Cardiac muscle cell (in vitro differentiated cells and primary cell): ENCODE data around the gene BRD7. TPM values are rescaled to one million over a fixed set of nuclear protein-coding genes. Genes with fewer than 3 reads are reported as not detected.

Experiments used
- DNase-seq, 2 donors: peaks; one replicate each; pipeline versions ENCODE4 v3.0.0 to v3.0.0-alpha.2; 2010 to 2017; ENCODE audit warnings: low read depth in 1 of 2, low spot score in 1 of 2
- H3K27ac ChIP-seq: fragments of 200-600 bp; sonication (generic); 2 replicates; pipeline ENCODE4 v1.5.1; 2016
- H3K27me3 ChIP-seq: fragments of 200-600 bp; sonication (generic); 2 replicates; pipeline ENCODE4 v1.6.0; 2016; ENCODE audit warnings: control low read depth
- H3K36me3 ChIP-seq: fragments of 200-600 bp; sonication (generic); 2 replicates; pipeline ENCODE4 v1.5.1; 2016; ENCODE audit warnings: control low read depth
- H3K4me1 ChIP-seq: fragments of 200-600 bp; sonication (generic); 2 replicates; pipeline ENCODE4 v1.8.1; 2017; ENCODE audit warnings: low read depth, mild to moderate bottlenecking, mixed run types
- H3K4me3 ChIP-seq: fragments of 200-600 bp; sonication (generic); 2 replicates; pipeline ENCODE4 v1.5.1; 2016; ENCODE audit warnings: mild to moderate bottlenecking
- H3K9me3 ChIP-seq: fragments of 200-600 bp; sonication (generic); 2 replicates; pipeline ENCODE4 v1.5.1; 2017; ENCODE audit warnings: low read depth, mild to moderate bottlenecking, control low read depth
- CTCF ChIP-seq: IDR thresholded peaks from 2 replicates; pipeline ENCODE4 v1.5.1; 2012; ENCODE audit warnings: low read depth, mild to moderate bottlenecking, low read length
- polyA plus RNA-seq: library from polyadenylated mRNA; unstranded; fragments of >200 nt; fragmentation: Nextera tagmentation; extraction: Ambion mirVana; gene quantifications from 2 replicates; pipeline ENCODE4 v1.2.1, GENCODE V29; 2016
- total RNA-seq: library from RNA; depleted of rRNA; stranded (reverse); fragments of >200 nt; gene quantifications from 2 replicates; pipeline ENCODE4 v1.2.3, GENCODE V29; 2016

The BRD7 gene
- total and polyA plus RNA-seq, 2 experiments from 2014 or later, result 80.1 to 89.2 TPM

- Histone ChIP-seq H3K27ac (no peak overlapping the region), H3K9me3 (no peaks in the 10 kb centered on the region), H3K27me3 (peaks cover 10% of the 10 kb centered on the region), H3K4me1 (no peaks in the 10 kb centered on the region), H3K36me3 (no peaks in the 10 kb centered on the region), H3K4me3 (no peak overlapping the region)
- DNase-seq, result no peak
- TF ChIP-seq CTCF, result no peak
Measured at GRCh38 chr16:50407351-50407750, 38.6 kb upstream of the BRD7 start.

- Histone ChIP-seq H3K27ac (no peak overlapping the region), H3K27me3 (peaks cover 20% of the 10 kb centered on the region), H3K9me3 (no peaks in the 10 kb centered on the region), H3K4me1 (no peaks in the 10 kb centered on the region), H3K36me3 (no peaks in the 10 kb centered on the region), H3K4me3 (no peak overlapping the region)
- no peak for TF ChIP-seq CTCF
- DNase-seq, result no peak
Measured at GRCh38 chr16:50403491-50403890, 34.7 kb upstream of the BRD7 start.

- Histone ChIP-seq H3K27ac (no peak overlapping the region), H3K4me3 (no peak overlapping the region), H3K27me3 (peaks cover 23% of the 10 kb centered on the region), H3K36me3 (no peaks in the 10 kb centered on the region), H3K9me3 (no peaks in the 10 kb centered on the region), H3K4me1 (no peaks in the 10 kb centered on the region)
- TF ChIP-seq CTCF, result no peak
- no peak for DNase-seq
Measured at GRCh38 chr16:50402298-50402895, 33.6 kb upstream of the BRD7 start.

GRCh38 chr16:50401355-50401754, 32.6 kb upstream of the BRD7 start:
- Histone ChIP-seq H3K36me3 (no peaks in the 10 kb centered on the region), H3K27ac (no peak overlapping the region), H3K4me3 (no peak overlapping the region), H3K9me3 (no peaks in the 10 kb centered on the region), H3K4me1 (no peaks in the 10 kb centered on the region), H3K27me3 (peaks cover 25% of the 10 kb centered on the region)
- no peak for TF ChIP-seq CTCF
- no peak for DNase-seq

GRCh38 chr16:50400967-50401348, 32.2 kb upstream of the BRD7 start:
- Histone ChIP-seq H3K9me3 (no peaks in the 10 kb centered on the region), H3K4me1 (no peaks in the 10 kb centered on the region), H3K27me3 (peaks cover 25% of the 10 kb centered on the region), H3K4me3 (no peak overlapping the region), H3K27ac (no peak overlapping the region), H3K36me3 (no peaks in the 10 kb centered on the region)
- no peak for DNase-seq
- no peak for TF ChIP-seq CTCF
